IMR-90 (cell line): ENCODE measurements around the gene CDH1. TPM values are rescaled to one million over a fixed set of nuclear protein-coding genes. Genes with fewer than 3 reads are reported as not detected.

Source experiments
- ATAC-seq: fragments of 200-7000 bp; cut with Tn5 transposase; 2 replicates; pipeline ENCODE4 v1.9.1; 2020; ENCODE audit warnings: low read depth, mild to moderate bottlenecking, moderate library complexity
- BruUV-seq: library from RNA; stranded (reverse); fragments of 400-500 nt; replicated peaks from 2 replicates; lab custom pipeline; 2021; lab: Mats Ljungman, UMichigan
- CTCF ChIA-PET: fragments of 300-600 bp; formaldehyde crosslinking; extraction: SDS; loops from one replicate; lab custom pipeline; 2021; ENCODE audit warnings: antibody characterized with exemption; lab: Yijun Ruan, JAX
- POLR2A ChIA-PET: fragments of 300-600 bp; sonication (Branson Sonifier 250); formaldehyde crosslinking; loops from one replicate; lab custom pipeline; 2022; ENCODE audit warnings: antibody characterized with exemption; ENCODE audit not compliant: unreplicated experiment; lab: Charles Lee
- DNase-seq: peaks from one replicate; pipeline ENCODE4 v3.0.0; 2013
- H2AFZ ChIP-seq: replicated peaks from 2 replicates; pipeline ENCODE3; 2013; ENCODE audit warnings: low read length, mild to moderate bottlenecking; ENCODE audit not compliant: poor library complexity
- H2AK5ac ChIP-seq: 2 replicates; pipeline ENCODE4 v1.6.1; 2013; ENCODE audit warnings: low read depth, low read length, inconsistent platforms
- H2AK9ac ChIP-seq: replicated peaks from 2 replicates; pipeline ENCODE3; 2013; ENCODE audit warnings: mild to moderate bottlenecking, low read depth, low read length, moderate library complexity; ENCODE audit not compliant: poor library complexity
- H2BK120ac ChIP-seq: 2 replicates; pipeline ENCODE4 v1.6.1; 2013; ENCODE audit warnings: low read depth, low read length, inconsistent platforms
- H2BK15ac ChIP-seq: 3 replicates; pipeline ENCODE4 v1.6.1; 2013; ENCODE audit warnings: low read depth, low read length, inconsistent platforms
- H2BK20ac ChIP-seq: 2 replicates; pipeline ENCODE4 v1.6.1; 2013; ENCODE audit warnings: low read depth, mild to moderate bottlenecking, inconsistent platforms, low read length, moderate library complexity
- H2BK5ac ChIP-seq: 2 replicates; pipeline ENCODE4 v1.6.1; 2013; ENCODE audit warnings: mild to moderate bottlenecking, low read depth, low read length, inconsistent platforms; ENCODE audit not compliant: poor library complexity, severe bottlenecking
- H3K14ac ChIP-seq: replicated peaks from 2 replicates; pipeline ENCODE4 v1.6.1; 2013; ENCODE audit warnings: low read depth, low read length, inconsistent platforms
- H3K18ac ChIP-seq: 2 replicates; pipeline ENCODE4 v1.6.1; 2013; ENCODE audit warnings: low read depth, low read length, control low read depth
- H3K23ac ChIP-seq: 2 replicates; pipeline ENCODE4 v1.6.1; 2013; ENCODE audit warnings: low read depth, low read length, inconsistent platforms
- H3K27ac ChIP-seq: 2 replicates; pipeline ENCODE4 v1.5.1; 2013; ENCODE audit warnings: mild to moderate bottlenecking, control low read depth, low read length; ENCODE audit not compliant: insufficient read depth
- H3K27me3 ChIP-seq: 2 replicates; pipeline ENCODE4 v1.6.1; 2013; ENCODE audit warnings: low read length; ENCODE audit not compliant: control insufficient read depth, insufficient read depth
- H3K36me3 ChIP-seq: 2 replicates; pipeline ENCODE4 v1.6.1; 2013; ENCODE audit warnings: low read length, mixed read lengths; ENCODE audit not compliant: control insufficient read depth, insufficient read depth
- H3K4ac ChIP-seq: 2 replicates; pipeline ENCODE4 v1.6.1; 2013; ENCODE audit warnings: low read depth, low read length, inconsistent platforms
- H3K4me1 ChIP-seq: 2 replicates; pipeline ENCODE4 v1.6.1; 2013; ENCODE audit warnings: low read length, mixed read lengths; ENCODE audit not compliant: control insufficient read depth, insufficient read depth
- H3K4me2 ChIP-seq: 2 replicates; pipeline ENCODE4 v1.6.1; 2013; ENCODE audit warnings: low read depth, mild to moderate bottlenecking, control low read depth, low read length, moderate library complexity
- H3K4me3 ChIP-seq: 2 replicates; pipeline ENCODE4 v1.5.1; 2013; ENCODE audit warnings: low read depth, mild to moderate bottlenecking, control low read depth, low read length, moderate library complexity; ENCODE audit not compliant: insufficient read depth
- H3K56ac ChIP-seq: 2 replicates; pipeline ENCODE4 v1.6.1; 2013; ENCODE audit warnings: low read length, inconsistent platforms; ENCODE audit not compliant: insufficient read depth; ENCODE audit errors: extremely low read depth
- H3K79me1 ChIP-seq, 2 experiments: 2 replicates each; pipeline ENCODE4 v1.6.1; 2013; ENCODE audit warnings: low read length in 2 of 2, inconsistent platforms in 1 of 2, low read depth in 1 of 2
- H3K9ac ChIP-seq: 2 replicates; pipeline ENCODE4 v1.6.1; 2013; ENCODE audit warnings: low read depth, low read length, control low read depth
- H3K9me1 ChIP-seq: 2 replicates; pipeline ENCODE4 v1.6.1; 2013; ENCODE audit warnings: low read length, inconsistent platforms; ENCODE audit not compliant: insufficient read depth
- H3K9me3 ChIP-seq: 2 replicates; pipeline ENCODE4 v1.6.1; 2013; ENCODE audit warnings: low read length; ENCODE audit not compliant: control insufficient read depth, insufficient read depth
- H4K20me1 ChIP-seq: 2 replicates; pipeline ENCODE4 v1.6.1; 2013; ENCODE audit warnings: low read length, inconsistent platforms; ENCODE audit not compliant: insufficient read depth
- H4K5ac ChIP-seq: 2 replicates; pipeline ENCODE4 v1.6.1; 2013; ENCODE audit warnings: mild to moderate bottlenecking, low read depth, low read length, control low read depth
- H4K8ac ChIP-seq, 2 experiments: 2 replicates each; pipeline ENCODE4 v1.6.1; 2013; ENCODE audit warnings: low read depth in 2 of 2, low read length in 2 of 2, control low read depth in 1 of 2, inconsistent platforms in 1 of 2
- H4K91ac ChIP-seq: 2 replicates; pipeline ENCODE4 v1.6.1; 2013; ENCODE audit warnings: low read depth, low read length, inconsistent platforms; ENCODE audit not compliant: insufficient read depth
- CEBPB ChIP-seq: IDR thresholded peaks from 2 replicates; pipeline ENCODE4 v1.6.1; 2012; ENCODE audit warnings: low read depth, low read length, improper control_type of control experiment
- ELK1 ChIP-seq: fragments of 150-350 bp; IDR thresholded peaks from 2 replicates; pipeline ENCODE4 v1.6.1; 2016; ENCODE audit warnings: low read depth, mild to moderate bottlenecking, low read length, moderate library complexity, borderline replicate concordance
- FOS ChIP-seq: fragments of 150-350 bp; IDR thresholded peaks from 2 replicates; pipeline ENCODE4 v1.6.1; 2016; ENCODE audit warnings: low read depth, low read length
- MAFK ChIP-seq: IDR thresholded peaks from 2 replicates; pipeline ENCODE4 v1.6.1; 2012; ENCODE audit warnings: low read depth, low read length, improper control_type of control experiment
- MXI1 ChIP-seq: IDR thresholded peaks from 2 replicates; pipeline ENCODE4 v1.6.1; 2012; ENCODE audit warnings: low read depth, mild to moderate bottlenecking, low read length, moderate library complexity, borderline replicate concordance
- RFX5 ChIP-seq: IDR thresholded peaks from 2 replicates; pipeline ENCODE4 v1.8.0; 2012; ENCODE audit warnings: low read depth, mild to moderate bottlenecking, low read length, moderate library complexity
- WGBS, 2 experiments: methylation state at CpG; one replicate each; pipeline versions ENCODE4 v1.1.5 to v1.1.7; 2013; ENCODE audit warnings: missing lambda C conversion rate in 2 of 2; ENCODE audit not compliant: insufficient read length in 1 of 2; ENCODE audit errors: extremely low coverage in 2 of 2; 5-methylcytosine and 5-hydroxymethylcytosine counted together
- dilution Hi-C: fragments of 300-500 bp; cut with HindIII; formaldehyde crosslinking; loops from one replicate; pipeline ENCODE4 v1.14.3; 2018; ENCODE audit warnings: low sequenced_read_pairs; ENCODE audit not compliant: unreplicated experiment
- in situ Hi-C: fragments of 300-500 bp; cut with MboI; formaldehyde crosslinking; loops from 3 replicates; pipeline ENCODE4 v1.14.3; 2019; ENCODE audit warnings: low sequenced_read_pairs, inconsistent platforms, mixed read lengths
- intact Hi-C: fragments of 100-400 bp; cut with micrococcal nuclease; formaldehyde crosslinking; loops from 2 replicates; pipeline ENCODE4 v1.10.0; 2022
- polyA plus RNA-seq, 3 experiments: library from polyadenylated mRNA; depleted of rRNA; stranded (reverse); fragments of >200 nt; gene quantifications; 2 replicates each; pipeline ENCODE4 v1.2.3, GENCODE V29; 2012; ENCODE audit warnings: low replicate concordance in 1 of 3
- total RNA-seq: library from RNA; depleted of rRNA; stranded (reverse); fragments of >200 nt; gene quantifications from 2 replicates; pipeline ENCODE4 v1.2.3, GENCODE V29; 2012
- TF ChIP-seq, protein P1 (sequence below): fragments of 150-350 bp; IDR thresholded peaks from 2 replicates; pipeline ENCODE4 v1.6.1; 2017; ENCODE audit warnings: mild to moderate bottlenecking, antibody characterized with exemption, low read length, low read depth

The CDH1 gene
- total and polyA plus RNA-seq, 2 of the 4 experiments (the other 2 are of a cell fraction), result under 0.01 TPM; not detected in 1

- H3K9me1 ChIP-seq, result no peaks in the 10 kb centered on the region
- H2BK20ac ChIP-seq, result no peak overlapping the region
- H3K9me3 ChIP-seq, result no peaks in the 10 kb centered on the region; the same call in 1 of the 2 replicates
- H3K23ac ChIP-seq, result no peak overlapping the region
- H4K5ac ChIP-seq, result no peak overlapping the region
- dilution Hi-C loops (no loop called here), in situ Hi-C loops (no loop called here), intact Hi-C loops (no loop called here)
- no peak overlapping the region for H2BK5ac ChIP-seq
- TF ChIP-seq CEBPB (no peak), RFX5 (no peak), FOS (no peak), MXI1 (no peak), MAFK (no peak), ELK1 (no peak)
- TF ChIP-seq, protein P1, sequence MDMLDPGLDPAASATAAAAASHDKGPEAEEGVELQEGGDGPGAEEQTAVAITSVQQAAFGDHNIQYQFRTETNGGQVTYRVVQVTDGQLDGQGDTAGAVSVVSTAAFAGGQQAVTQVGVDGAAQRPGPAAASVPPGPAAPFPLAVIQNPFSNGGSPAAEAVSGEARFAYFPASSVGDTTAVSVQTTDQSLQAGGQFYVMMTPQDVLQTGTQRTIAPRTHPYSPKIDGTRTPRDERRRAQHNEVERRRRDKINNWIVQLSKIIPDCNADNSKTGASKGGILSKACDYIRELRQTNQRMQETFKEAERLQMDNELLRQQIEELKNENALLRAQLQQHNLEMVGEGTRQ, result no peak
- H3K4me3 ChIP-seq, result no peak overlapping the region
- no peak overlapping the region for H3K4ac ChIP-seq
- H3K14ac ChIP-seq, result no peak overlapping the region
- ATAC-seq (no peak), DNase-seq (no peak)
- H3K18ac ChIP-seq, result no peak overlapping the region
- H2BK120ac ChIP-seq, result no peak overlapping the region
- H3K56ac ChIP-seq, result no peak overlapping the region
- no peak overlapping the region for H3K9ac ChIP-seq
- ChIA-PET CTCF (no interaction called here), POLR2A (no interaction called here)
- peaks cover under 1% of the 10 kb centered on the region; the same call in 1 of the 2 replicates for H3K27me3 ChIP-seq
- no peak overlapping the region for H2AK5ac ChIP-seq
- no peaks in the 10 kb centered on the region for H3K4me1 ChIP-seq
- no peak overlapping the region for H4K8ac ChIP-seq
- no peak overlapping the region for H3K27ac ChIP-seq
- no TSS peak for BruUV-seq
- no peaks in the 10 kb centered on the region for H3K36me3 ChIP-seq
- no peak overlapping the region for H4K91ac ChIP-seq
- no peak overlapping the region for H2BK15ac ChIP-seq
- H2AK9ac ChIP-seq, result no peak overlapping the region
- no peaks in the 10 kb centered on the region for H3K79me1 ChIP-seq
- 86% methylated on average over 3 of the region's 9 CpGs; no CpG with 5 or more reads in 1 of the 2 experiments for WGBS, 2 experiments
- no peak overlapping the region for H2AFZ ChIP-seq
- no peaks in the 10 kb centered on the region for H4K20me1 ChIP-seq
- no peak overlapping the region for H3K4me2 ChIP-seq
These were observed 18.5 kb upstream of the CDH1 start for GRCh38 chr16:68718590-68718989.
